ENCODE data around the gene MAP3K1.
"Not testable (repeated sequence)": the region's sequence is repeated elsewhere in the genome, so short reads cannot be mapped to it uniquely, and the experiment has no call there.

MAP3K1 gene

DNA sequence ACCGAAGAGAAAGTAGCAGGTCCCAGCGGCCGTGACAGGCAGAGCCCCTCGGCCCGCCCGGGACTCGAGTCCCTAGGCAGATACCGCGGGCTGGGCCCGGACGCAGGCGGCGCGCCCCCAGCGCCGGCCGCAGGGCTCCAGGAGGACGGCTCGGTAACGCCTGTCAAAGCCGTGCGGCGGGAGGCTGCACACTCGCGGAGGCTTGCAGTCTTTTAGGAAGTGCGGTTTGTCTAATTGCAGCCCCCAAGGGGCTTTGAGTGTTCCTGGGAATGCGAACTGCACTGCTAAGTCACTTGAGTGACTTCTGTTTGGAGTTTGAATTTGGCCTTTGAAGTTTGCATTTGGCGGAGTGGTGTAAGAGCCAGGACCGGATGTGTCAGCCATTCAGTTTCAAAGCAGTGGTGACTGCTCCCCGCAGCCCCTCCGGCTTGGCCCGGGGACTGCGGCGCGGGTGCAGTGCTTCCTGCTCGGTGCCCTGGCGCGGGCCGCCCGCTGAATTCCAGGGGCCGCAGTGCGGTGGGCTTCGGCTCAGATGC, 1.3 kb downstream of the MAP3K1 start:
- peak; percentile 41 for DNase-seq

DNA sequence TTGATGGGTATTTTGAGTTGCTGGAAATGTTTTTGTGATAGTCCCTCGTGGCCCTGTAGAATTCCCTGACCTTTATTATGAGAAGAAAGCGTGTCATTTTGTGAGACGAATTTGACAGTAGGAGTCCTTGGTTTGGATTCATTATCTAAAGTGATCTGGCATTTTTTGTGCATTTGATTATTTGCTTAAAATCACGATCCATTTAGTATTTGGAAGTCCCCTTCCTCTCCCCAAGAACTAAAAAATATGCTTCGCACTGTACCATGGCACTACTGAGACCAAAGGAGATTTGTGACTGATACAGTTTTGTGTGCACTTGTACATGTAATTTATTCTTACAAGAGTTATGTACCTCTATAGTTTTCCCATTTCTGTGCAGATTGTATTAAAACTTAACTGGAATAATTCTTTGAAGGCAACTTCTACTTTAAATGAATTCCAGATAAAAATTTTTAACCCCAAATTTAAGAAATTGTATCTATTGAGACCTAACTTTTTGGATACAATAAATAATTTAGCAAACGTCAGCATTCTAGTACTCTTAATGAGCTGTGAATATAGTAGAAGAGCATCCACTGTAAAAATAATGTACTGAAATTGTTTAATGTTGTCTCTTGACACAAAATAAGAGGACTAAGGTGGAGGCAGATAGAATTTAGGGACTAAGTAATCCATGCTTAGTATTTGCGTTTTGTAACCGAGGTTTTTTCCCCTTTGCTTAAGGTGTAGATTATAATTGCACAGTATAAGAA, 2.1 kb downstream of the MAP3K1 start:
- no peak for DNase-seq

DNA sequence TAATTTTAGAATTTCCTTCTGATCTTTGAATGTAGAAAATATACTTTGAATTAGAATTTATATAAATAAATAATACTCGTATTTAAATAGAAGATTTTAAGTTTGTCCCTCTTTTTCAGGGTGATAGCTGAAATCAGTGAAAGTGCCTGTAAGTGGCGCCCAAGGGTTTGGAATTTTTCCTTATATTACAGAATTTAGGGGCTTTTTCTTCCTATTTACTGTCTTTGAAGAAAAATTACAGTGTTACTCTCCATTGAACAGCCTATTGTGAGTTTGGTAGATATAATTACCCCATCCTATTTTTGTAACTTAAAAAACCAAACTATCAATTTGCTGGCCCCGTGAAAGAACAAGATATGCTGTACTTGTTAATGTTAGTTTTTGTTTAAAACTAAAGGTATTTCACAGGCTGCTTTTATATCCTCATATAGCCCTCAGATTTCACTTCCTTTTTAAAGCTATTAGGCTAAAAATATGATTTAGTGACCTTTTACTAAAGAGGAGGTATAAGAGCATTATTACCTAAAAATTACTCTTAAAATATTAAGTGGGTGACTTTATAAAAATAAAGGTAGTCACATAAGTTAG, 3.2 kb downstream of the MAP3K1 start:
- no peak for DNase-seq

DNA sequence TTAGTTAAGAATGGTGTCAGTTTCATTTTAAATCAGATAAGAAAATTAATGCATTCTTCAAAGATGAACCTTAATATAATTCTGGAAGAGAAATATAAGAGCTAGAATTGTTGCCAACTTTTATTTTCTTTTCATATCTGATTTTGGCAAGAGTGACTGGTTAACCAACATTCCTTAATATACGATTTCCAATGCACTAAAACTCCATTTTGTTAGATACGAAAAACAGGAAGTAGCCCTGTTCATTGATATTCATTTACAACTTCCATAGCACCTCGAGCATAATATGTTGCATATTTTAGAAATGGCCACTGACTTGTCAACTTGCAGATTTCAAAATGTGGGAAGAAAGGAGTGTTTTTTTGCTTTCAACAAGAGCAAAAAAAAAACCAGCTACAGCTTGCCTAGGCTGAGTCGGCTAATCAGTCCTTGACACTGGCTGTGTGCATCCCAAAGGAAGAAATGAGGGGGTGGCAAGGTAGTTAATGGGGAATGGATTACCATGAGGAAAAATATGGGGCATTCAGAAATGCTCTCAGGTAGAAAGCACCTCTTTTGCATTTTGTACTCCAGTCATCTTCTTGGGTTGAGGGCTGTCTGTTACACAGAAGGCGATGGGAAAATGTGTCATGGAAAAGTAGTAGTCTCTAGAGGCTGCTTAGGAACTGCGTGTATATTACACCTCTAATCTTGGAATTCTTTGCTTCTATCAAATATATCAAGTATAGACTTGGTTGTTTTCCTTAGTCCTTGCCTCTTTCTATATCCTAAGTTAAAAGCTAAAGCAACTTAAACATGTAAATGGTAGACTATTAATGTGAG, 3.9 kb downstream of the MAP3K1 start:
- no peak for DNase-seq

DNA sequence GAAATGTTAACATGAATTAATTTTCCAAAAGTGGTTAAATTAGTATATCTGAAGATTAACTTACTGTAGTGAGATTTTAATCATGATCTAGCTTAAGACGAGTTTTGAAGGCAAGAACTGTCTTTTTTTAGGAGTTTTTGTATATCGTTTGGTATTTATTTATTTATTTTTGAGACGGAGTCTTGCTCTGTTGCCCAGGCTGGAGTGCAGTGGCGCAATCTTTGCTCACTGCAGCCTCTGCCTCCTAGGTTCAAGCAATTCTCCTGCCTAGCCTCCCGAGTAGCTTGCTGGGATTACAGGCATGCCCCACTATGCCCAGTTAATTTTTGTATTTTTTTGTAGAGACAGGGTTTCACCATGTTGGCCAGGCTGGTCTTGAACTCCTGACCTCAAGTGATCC, 6.5 kb downstream of the MAP3K1 start:
- DNase-seq: not testable (repeated sequence)

DNA sequence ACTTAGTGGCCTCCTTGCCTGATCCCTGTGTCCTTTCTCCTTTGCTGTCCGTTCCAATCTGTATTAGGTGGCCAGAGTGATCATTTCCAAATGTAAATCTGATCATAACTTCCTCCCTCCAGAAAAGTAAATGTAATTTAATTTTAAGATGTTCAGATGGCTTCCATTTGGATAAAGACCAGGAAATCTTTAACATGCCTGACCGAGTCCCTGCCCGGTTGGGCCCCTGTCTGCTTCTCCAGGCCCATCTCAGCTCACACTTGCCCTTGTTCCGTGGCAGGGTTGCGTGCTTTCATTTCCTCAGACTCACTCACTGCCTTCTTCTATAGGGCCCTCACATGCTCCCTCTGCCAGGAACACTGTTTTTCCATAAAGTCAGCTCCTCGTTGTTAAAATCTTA, 7.6 kb downstream of the MAP3K1 start:
- no peak for DNase-seq

DNA sequence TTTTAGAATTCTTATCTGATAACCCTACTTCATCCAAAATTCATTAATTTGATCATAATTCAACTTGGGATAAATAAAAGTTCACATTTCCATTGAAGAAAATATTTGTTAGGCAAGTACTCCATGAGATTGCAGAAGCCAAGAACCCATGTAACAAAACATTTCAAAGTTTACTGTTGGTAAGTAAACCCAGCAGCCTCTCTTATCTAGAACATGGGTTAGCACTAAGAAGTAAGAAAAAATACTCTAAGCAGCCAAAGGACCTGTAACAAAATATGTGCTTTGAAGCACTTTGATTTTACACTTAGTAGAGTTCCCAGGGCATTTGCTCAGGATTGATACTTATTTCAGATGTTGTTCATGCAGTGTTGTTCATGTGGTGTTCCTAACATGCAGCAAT, 8.7 kb downstream of the MAP3K1 start:
- DNase-seq: no peak

DNA sequence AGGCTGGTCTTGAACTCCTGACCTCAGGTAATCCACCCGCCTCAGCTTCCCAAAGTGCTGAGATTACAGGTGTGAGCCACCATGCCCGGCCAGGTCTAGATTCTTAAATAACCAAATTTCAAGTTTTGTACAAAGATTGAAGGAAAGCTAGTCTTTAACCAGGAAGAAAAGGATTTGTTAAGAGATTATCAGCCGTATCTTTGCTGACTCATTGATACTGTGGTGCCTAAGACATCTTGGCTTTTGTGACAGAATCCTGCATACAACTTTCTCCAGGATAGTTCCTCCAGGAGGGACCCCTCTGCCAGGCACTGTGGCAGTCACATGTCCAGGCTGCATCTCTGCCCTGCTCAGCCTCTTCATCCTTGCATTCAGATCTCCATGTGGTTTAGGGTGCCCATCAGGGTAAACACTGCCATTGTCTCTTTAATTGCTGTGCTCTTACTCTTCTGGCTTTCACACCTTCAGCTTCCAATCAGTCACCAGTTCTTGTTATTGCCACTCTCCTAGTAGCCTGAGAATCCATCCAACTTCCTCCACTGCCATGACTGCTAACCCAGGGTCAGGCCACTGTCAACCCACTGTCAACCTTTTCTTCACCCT, 10.0 kb downstream of the MAP3K1 start:
- DNase-seq: no peak

DNA sequence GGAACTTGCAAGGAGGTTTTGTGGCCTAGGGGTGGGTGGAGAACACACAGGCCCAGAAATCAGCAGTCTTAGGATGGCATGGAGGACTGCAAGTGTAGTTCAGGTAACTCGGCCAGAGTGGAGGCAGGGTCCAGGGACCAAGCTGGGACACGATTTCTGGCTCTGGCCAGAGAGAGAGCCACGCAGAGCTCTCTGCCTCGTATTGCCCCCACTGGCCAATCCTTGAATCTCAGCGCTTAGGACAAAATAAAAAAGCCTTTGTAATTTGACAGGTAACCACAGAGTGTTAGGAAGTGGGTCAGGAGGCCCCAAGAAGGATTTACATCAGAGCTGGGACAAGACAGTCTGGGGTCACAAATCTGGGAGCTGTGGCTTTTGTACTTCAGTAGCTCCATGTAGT, 11.7 kb downstream of the MAP3K1 start:
- no peak for DNase-seq

DNA sequence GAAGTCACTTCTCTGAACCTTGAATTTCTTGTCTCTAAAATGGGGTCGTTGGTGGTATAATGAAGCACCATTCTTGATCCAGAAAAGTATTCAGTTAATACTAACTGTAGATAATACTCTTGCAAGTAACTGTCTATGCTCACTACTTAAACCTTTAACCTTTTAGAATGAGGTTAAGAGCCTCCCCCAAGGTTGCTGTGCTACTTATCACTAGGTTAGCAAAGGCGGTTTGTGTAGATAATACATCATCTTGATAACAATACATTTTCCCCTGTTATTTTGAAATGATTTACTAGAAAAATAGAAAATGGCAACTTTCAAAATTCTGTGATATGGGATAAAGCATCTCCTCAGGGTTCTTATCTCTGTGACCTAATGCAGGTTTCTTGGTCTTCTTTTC, 12.6 kb downstream of the MAP3K1 start:
- no peak for DNase-seq

DNA sequence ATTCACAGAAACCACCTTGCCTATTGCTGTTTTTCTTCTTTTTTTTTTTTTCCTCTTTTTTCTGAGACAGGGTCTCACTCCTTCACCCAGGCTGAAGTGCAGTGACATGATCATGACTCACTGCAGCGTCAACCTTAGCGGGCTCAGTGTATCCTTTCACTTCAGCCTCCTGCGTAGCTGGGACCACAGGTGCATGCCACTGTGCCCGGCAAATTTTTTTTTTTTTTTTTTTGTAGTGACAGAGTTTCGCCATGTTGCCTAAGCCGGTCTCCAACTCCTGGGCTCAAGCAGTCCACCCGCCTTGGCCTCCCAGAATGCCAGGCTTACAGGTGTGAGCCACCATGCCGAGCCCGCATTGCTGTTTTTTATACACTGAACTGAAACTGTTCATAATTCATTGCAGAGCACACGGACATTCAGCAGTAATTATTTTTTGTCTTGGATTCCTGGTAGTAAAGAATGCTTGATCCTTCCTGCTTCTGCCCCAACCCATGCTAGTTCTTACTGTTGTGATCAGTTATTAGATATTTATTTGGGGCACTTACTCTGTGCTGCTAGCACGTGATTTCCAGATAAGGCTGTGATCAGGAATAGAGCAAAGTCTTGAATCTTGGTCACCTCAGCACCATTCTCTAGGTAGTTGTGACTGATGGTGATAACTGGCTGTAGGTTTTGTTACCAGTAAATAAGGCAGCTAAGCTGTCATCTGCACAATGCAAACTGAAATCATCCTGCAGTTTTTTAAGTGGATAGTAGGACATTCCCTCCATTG, 14.0 kb downstream of the MAP3K1 start:
- DNase-seq: no peak

DNA sequence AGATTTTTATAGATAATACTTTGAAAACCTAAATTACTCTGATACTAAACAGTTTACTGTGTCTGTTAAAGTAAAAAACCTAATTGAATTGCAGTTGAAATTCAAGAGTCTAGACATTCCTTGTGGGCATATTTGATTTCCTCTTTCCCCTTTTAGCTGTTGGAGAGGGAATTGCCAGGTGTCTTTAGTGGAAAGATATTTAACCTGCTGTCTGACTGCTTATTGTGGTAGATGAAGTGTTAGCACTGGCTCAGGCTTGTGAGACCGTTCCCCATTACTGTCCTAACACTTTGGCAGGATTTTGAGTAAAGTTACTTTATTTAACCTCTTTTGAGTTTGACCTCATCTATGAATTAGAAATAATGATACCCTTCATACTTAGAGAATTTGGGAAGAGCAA, 16.4 kb downstream of the MAP3K1 start:
- DNase-seq: no peak

DNA sequence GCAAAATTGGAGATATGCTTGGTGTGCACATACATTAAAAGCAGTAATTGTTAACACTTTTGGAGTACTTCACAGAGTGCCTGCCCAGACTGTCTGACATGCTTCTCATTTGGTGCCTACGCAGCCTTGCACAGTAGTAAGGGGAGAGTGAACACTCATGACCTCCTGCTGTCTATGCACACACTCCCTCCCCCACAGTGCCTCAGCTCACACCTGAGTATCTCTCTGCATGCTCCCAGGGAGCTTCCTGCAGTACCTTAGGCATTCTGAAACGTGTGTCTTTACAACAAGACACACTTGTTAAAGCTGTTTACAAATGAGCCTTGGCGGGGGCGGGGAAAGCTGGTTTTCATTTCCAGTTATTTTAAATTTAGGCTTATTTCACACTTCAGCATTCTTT, 18.0 kb downstream of the MAP3K1 start:
- no peak for DNase-seq

DNA sequence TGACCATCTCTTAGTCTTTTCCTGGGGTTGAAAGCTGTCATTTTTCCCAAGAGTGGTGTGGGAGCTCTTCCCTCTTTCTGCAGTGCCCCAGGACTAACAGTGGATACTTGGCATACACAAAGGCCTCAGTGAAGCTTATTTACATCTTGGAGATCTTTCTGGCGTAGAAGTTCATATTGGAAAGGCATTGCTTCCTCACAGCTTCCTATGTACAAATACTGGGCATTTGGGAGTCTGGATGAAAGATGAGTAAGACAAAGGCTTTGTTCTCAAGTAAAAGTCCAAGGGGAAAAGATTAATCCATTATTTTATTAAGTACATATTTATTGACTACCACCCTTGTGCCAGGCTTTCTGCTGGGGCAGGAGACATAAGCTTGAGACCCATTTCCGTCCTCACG, 22.0 kb downstream of the MAP3K1 start:
- DNase-seq: no peak

DNA sequence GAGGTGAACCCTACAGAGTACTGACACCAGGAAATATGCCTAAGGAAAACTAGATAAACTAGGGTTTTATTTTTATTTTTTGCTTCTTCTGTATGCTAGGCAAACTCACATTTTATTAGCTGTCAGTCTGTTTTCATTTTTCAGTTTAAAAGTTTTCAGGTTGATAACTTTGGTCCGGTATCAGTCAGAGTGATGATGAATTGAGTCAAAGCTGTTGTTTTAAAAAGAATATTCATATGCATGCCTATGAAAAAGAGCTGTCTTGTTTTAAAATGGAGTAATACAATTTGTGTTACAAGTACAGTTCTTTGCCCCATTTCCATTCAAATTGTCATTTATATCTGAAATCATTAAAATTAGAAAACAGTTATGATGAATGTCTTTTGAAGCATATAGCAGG, 22.6 kb downstream of the MAP3K1 start:
- no peak for DNase-seq

DNA sequence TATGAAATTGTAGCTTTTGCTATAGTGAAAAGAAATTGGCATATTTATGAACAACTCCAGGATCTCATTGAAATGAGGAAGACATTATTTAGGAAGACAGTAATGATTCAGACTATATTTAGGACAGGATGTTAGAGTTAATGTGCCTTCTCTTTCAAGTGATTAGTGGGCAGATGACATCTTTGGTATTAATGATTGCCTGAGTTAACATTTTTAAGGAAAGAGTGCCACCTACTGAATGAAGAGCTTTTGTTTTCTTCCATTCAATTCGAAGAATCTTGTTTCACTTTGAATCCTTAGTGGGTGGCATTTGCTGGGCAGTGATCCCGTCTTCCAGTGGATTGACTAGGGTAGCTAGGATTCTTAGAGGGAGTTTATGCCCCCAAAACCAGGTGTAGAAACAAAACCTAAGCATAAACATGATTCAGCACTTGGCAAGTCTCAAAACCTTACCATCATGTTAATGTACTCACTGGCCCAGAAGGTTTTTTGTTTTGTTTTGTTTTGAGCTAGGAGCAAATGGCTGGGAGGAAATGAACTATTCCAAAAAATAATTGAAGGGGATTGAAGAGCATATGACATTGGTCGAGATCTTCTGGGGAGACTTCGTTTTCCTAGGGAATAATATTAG, 23.2 kb downstream of the MAP3K1 start:
- peak; percentile 30 for DNase-seq

DNA sequence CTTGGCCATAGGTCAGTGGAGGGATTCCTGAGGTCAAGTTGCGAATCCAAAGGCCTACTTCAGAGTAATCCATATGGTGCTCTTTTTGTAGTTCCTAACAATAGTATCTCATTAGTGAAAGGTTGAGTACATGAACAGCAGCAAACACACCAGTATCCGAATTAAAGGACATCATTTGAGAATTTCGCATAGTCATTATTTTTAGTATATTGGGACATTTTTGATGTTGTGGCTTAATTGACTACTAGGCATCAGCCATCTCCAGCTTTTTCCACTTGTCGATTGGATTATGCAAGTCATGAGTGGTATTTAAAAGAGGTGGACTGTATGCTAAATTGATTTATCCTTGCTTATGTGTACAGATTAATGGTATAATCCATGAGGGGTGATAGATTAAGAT, 23.7 kb downstream of the MAP3K1 start:
- no peak for DNase-seq

DNA sequence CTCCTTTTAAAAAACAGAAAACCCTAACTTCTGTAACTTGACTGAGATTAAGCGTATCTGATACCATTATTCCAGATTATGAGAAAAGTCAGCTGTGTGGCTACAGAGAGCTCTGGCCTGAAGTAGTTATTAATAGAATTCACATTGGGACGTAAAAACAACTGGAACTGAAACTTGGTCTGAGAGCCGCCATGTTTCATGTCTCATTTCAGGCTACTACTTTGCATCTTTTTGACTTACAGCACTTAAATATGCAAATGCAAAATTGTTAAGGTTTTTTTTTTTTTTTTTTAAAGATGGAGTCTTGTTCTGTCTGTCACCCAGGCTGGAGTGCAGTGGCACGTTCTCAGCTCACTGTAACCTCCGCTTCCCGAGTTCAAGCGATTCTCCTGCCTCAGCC, 25.2 kb downstream of the MAP3K1 start:
- no peak for DNase-seq

DNA sequence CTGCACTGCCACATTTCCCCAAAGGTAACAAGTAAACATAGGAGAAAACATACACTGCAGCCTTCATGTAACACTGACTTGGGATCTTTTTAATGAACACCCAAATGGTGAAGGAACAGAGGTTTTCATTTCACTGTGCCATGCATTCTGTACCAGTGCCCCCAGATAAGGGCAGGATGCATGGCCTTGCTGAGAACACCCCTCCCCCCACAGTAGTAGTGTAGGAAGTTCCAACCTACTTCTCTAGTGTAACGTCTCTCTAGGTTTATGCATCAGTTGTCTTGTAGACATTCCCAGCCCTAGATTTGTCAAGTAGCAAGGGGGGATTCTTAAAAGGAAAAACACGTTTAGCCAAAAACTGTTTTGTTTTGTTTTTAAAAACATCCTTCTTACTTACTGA, 29.9 kb downstream of the MAP3K1 start:
- no peak for DNase-seq

DNA sequence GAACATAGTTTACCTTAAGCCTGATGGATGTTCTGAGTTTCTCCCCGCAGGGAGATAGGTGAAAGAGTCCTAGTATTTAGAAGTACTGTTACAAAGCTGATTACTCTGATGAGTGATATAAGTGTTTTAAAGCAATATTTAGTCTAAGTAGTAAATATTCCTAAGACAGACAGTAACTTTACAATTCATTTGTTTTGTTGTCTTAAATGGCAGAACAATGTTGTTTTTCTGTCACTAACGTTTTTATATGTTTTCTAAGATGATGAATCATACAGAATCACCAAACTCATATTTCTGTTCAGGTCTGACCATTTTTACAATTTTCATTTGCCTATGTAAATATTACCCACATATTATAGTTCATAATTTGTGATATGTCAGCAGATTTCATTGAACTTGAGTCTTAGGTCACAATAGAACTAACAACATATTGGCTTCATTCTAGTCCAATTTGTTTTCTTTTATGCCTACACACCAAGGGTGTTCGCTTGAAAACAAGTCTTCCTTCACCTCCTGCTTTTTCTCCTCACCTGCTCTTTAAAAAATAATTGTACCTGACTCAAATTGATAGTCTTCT, 30.6 kb downstream of the MAP3K1 start:
- no peak for DNase-seq

DNA sequence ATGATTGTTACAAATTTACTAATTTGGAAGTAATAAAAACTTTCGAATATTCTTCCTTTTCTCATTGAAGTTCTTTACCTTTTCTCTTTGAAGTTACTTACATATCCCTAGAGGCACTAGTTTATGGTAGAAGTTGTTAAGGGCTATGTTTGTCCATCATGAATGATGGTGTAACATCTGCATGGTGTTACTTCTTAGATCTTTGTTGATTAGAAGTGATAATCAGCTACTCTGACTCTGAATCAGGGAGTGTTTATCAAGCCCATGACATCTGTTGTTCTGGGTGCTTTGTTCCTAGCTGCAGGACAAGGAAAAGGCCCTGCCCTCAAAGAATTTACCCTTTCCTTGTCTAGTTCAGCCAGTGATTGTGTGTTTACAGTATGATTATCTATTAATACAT, 32.9 kb downstream of the MAP3K1 start:
- no peak for DNase-seq

DNA sequence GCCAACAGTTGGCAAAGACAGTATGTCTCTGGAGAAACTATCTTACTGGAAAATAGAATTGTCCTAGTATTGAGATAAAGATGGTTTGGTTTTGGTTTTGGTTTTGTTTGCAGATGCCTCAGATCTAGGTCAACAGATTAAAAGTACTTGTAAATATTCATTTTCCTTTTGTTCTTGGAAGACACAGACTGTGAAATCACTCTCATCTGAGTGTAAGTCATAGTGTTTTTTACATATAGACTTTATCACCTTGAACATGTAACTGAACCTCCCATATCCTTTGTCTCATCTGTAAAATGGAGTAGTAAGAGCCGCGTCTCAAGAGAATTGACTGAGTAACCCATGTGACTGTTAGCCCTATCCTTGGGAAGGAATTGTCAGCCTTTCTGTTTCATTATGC, 34.3 kb downstream of the MAP3K1 start:
- DNase-seq: no peak

Measured in NCI-H226 (cell line).